ENCODE results near the gene DBF4B. TPM values are rescaled to one million over a fixed set of nuclear protein-coding genes. Genes with fewer than 3 reads are reported as not detected.

DBF4B gene
- total RNA-seq, 2 experiments from 2014 or later: 29.0 to 31.0 TPM

DNA sequence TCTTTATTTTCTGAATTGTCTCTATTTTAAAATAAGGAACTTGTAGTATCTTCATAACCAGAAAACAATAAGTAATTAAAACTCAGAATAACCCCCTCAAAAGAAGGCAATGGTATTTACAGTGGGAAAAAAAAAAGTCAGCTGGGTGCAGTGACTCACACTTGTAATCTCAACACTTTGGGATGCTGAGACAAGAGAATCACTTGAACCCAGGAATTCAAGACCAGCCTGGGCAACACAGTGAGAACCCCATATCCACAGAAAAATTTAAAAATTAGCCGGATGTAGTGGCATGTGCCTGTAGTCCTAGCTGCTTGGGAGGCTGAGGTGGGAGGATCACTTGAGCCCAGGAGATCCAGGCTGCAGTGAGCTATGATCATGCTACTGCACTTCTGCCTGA is 83.8 kb downstream of the DBF4B start:
- H3K36me3 Mint-ChIP-seq (ENCODE audit: low read depth): no peaks in the 10 kb centered on the region
- no peaks in the 10 kb centered on the region for H3K9me3 Mint-ChIP-seq
- no peak overlapping the region for H3K4me3 Mint-ChIP-seq
- ChIA-PET POLR2A (no interaction called here), CTCF (no interaction called here)
- peaks cover 4% of the 10 kb centered on the region for H3K4me1 Mint-ChIP-seq
- H3K27ac Mint-ChIP-seq: no peak overlapping the region
- DNase-seq: no peak
- peaks cover 4% of the 10 kb centered on the region for H3K27me3 Mint-ChIP-seq

DNA sequence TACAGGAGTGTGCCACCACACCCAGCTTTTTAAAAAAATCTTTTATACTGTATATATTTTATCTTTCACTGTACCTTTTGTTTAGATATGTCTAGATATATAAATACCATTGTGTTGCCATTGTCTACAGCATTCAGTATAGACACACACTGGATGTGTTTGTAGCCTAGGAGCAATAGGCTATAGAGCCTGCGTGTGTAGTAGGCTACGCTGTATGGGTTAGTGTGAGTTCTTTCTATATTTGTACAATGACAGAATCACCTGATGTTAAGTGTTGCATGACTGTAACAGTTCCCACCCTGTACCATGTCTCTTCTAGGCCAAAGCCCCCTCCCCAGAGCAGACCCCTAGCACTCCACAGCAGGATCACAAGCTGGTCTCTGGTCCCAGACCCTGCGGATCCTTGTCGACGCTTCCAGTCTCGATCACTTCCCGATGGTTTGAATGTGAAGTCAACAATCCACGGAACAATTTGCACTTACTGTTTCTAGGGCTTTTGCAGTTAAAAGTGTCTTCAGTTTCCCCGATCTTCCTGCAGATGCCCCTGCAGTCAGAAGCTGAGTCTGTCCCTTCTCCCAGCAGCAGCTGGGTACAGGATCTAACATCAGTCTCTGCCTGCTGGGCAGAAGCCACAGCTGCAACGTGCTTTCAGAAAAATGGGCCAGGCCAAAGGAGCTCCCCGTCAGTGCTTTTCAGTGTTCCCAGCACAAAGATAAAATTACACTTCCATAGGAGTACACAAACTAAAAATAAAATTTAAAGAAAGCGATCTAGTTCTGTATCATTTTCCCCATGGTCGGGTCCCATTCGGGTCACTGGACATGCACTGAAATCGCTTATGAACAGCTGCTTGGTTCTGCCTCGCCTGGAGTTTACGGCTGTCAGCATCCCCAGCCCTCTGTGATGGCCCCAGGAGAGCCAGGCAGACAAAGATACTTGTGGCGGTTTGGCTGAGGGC is 85.7 kb downstream of the DBF4B start:
- POLR2A ChIA-PET: no interaction called here
- Mint-ChIP-seq H3K4me1 (peaks cover 11% of the 10 kb centered on the region), H3K27ac (no peak overlapping the region)

DNA sequence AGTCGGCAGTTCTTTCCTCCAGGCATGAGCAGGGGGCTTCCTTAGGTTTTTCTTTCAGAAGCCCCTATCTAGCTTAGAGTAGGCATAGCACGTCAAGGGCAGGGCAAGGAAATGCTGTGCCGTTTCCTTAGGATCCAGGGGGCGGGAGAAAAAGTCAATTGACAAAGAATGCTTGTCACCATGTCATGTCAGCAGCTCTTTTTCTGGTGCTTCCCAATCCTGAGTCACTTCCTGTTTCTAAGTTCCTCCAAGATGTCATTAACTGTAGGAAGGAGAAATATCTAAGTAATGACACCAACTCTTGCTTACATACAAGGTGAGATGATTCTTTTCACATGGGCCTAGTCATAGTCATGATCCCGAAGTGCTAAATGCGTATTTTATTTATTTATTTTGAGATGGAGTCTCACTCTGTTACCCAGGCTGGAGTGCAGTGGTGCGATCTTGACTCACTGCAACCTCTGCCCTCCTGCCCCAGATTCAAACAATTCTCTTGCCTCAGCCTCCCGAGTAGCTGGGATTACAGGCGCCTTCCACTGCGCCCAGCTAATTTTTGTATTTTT is 86.5 kb downstream of the DBF4B start:
- Mint-ChIP-seq H3K27me3 (peaks cover 11% of the 10 kb centered on the region), H3K27ac (no peak overlapping the region), H3K4me3 (no peak overlapping the region), H3K9me3 (no peaks in the 10 kb centered on the region), H3K4me1 (peaks cover 11% of the 10 kb centered on the region), H3K36me3 (ENCODE audit: low read depth) (no peaks in the 10 kb centered on the region)
- CTCF ChIA-PET: no interaction called here
- POLR2A ChIA-PET: no interaction called here
- no peak for DNase-seq

More for the DNA sequence above, 85.7 kb downstream of the DBF4B start:
- Mint-ChIP-seq H3K4me3 (no peak overlapping the region), H3K36me3 (ENCODE audit: low read depth) (no peaks in the 10 kb centered on the region), H3K9me3 (no peaks in the 10 kb centered on the region), H3K27me3 (peaks cover 11% of the 10 kb centered on the region)
- CTCF ChIA-PET: no interaction called here
- no peak for DNase-seq

DNA sequence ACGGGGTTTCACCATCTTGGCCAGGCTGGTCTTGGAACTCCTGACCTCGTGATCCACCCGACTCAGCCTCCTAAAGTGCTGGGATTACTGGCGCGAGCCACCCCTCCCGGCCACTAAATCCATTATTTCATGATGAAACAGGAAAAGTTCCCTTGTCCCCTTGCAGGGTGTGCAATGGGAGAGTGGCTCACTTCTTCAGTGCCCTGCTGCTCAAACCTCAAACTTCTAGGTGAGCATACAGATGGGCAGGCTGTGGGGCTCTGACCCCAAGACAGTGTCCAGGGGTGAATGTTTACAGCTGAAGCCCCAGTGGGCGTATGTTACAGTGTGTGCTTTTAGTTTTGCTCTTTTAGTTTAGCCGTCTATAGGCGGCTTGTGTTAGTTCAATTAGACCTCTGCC is 87.0 kb downstream of the DBF4B start:
- CTCF ChIA-PET: no interaction called here
- Mint-ChIP-seq H3K4me3 (no peak overlapping the region), H3K27me3 (peaks cover 11% of the 10 kb centered on the region), H3K4me1 (peaks cover 11% of the 10 kb centered on the region), H3K9me3 (no peaks in the 10 kb centered on the region), H3K27ac (no peak overlapping the region), H3K36me3 (ENCODE audit: low read depth) (no peaks in the 10 kb centered on the region)
- DNase-seq: no peak
- POLR2A ChIA-PET: no interaction called here

DNA sequence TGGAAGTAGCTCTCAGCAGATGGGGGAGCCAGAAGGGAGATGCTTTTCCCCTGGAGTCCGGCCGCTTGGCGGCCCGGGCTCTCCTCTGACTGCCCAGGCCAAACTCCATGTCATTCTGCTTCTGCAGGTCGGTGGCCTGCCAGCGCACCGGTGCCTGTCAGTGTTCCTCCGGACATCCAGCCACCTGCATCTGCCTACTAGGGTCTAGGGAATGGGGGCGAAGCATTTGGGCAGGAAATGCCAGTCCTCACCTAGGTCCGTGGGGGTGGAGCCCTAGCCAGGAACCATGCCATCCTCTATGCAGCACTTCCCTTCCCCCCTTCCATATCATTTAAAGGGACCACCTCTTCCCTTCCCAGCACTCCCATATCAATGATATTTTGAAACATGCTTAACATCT is 87.5 kb downstream of the DBF4B start:
- CTCF ChIA-PET: no interaction called here
- no peak for DNase-seq
- Mint-ChIP-seq H3K27ac (no peak overlapping the region), H3K9me3 (no peaks in the 10 kb centered on the region), H3K27me3 (peaks cover 11% of the 10 kb centered on the region), H3K4me3 (no peak overlapping the region), H3K36me3 (ENCODE audit: low read depth) (no peaks in the 10 kb centered on the region), H3K4me1 (peaks cover 11% of the 10 kb centered on the region)
- POLR2A ChIA-PET: no interaction called here

DNA sequence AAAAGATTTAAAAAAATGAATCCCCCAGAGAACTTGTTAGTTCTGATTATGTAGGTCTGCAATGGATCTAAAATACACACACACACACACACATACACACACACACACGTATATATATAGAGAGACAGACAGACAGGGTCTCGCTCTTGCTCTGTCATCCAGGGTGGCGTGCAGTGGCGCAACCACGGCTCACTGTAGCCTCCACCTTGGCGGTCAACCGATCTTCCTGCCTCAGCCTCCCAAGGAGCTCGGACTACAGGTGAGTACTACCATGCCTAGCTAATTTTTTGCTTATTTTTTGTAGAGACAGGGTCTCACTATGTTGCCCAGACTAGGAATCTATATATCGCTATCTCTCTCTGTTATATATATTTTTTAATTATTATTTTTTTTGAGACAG is 88.3 kb downstream of the DBF4B start:
- Mint-ChIP-seq H3K4me3 (no peak overlapping the region), H3K4me1 (peaks cover 11% of the 10 kb centered on the region), H3K9me3 (no peaks in the 10 kb centered on the region), H3K27me3 (peaks cover 16% of the 10 kb centered on the region), H3K27ac (no peak overlapping the region), H3K36me3 (ENCODE audit: low read depth) (no peaks in the 10 kb centered on the region)
- CTCF ChIA-PET: interaction anchor here (1.8 kb wide), 1 partner anchor 17 kb away, joined by 7 read pairs; no protein-coding TSS in a partner anchor
- DNase-seq: no peak
- POLR2A ChIA-PET: interaction anchor here (0.8 kb wide), 1 partner anchor 16 kb away, joined by 3 read pairs; no protein-coding TSS in a partner anchor

DNA sequence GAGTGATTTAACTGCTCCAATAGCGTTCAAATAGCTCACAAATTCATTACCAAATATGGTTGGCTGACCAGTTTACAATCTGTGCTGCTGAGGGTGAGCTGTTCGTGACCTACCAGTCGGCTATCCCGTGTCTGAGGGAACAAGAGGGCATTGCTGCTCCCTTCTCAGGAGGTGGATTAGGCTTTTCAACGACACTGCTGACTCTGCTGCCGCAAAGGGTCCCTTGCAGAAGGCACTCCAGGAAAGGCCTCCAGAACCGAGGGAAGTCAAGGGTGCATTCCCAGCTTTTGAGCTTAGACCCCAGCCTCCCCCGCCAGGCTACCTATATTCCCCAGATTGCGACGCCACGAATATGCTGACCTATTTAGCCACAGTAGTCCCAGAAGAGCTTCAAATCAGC is 89.3 kb downstream of the DBF4B start:
- peaks cover 11% of the 10 kb centered on the region for H3K4me1 Mint-ChIP-seq
- no peak for DNase-seq
- ChIA-PET POLR2A (no interaction called here), CTCF (interaction anchor here (1.2 to 1.8 kb wide), 4 partner anchors 18 to 108 kb away, joined by 3 to 7 read pairs (median 4); partner anchors contain the start of gene CCDC43)
- H3K9me3 Mint-ChIP-seq: no peaks in the 10 kb centered on the region
- H3K36me3 Mint-ChIP-seq (ENCODE audit: low read depth): no peaks in the 10 kb centered on the region
- no peak overlapping the region for H3K4me3 Mint-ChIP-seq
- H3K27ac Mint-ChIP-seq: no peak overlapping the region
- H3K27me3 Mint-ChIP-seq: peaks cover 18% of the 10 kb centered on the region

DNA sequence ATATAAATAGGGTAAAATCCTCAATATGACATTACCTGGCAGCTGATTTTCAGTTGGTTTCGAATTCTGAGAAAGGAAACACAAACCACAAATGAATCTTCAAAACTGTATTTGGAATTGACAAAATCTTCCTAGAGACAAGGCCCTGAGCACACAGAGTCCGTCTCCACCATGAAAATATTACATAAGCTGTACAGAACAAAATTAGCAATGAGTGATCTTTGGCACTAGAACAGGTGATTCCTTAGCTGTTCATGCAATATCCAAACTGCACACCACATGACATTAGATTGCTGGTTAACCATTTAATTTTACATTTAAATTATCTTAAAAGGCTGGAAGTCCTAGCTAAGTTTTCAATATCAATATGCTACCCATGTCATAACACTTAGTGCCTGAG is 89.9 kb downstream of the DBF4B start:
- Mint-ChIP-seq H3K27me3 (peaks cover 19% of the 10 kb centered on the region), H3K9me3 (no peaks in the 10 kb centered on the region), H3K4me1 (peaks cover 11% of the 10 kb centered on the region), H3K4me3 (no peak overlapping the region), H3K36me3 (ENCODE audit: low read depth) (no peaks in the 10 kb centered on the region), H3K27ac (no peak overlapping the region)
- CTCF ChIA-PET: interaction anchor here (1.2 to 1.8 kb wide), 4 partner anchors 19 to 109 kb away, joined by 3 to 7 read pairs (median 4); partner anchors contain the start of gene CCDC43
- no peak for DNase-seq
- POLR2A ChIA-PET: no interaction called here

Other genes with a start within 250 kb of the DBF4B start
- 10 to 100 TPM; 38.7 to 43.0 TPM for gene GPATCH8, start 205.3 kb upstream of the DBF4B start, total RNA-seq
- under 1 TPM; 0.10 to 0.25 TPM for gene FZD2, start 151.2 kb upstream of the DBF4B start, total RNA-seq
- gene MEIOC, start 52.2 kb upstream of the DBF4B start, total RNA-seq: under 1 TPM in 1 of 2 experiments, not detected in 1; 0.15 TPM
- 10 to 100 TPM; 22.0 to 22.8 TPM for gene CCDC43, start 18.9 kb upstream of the DBF4B start, total RNA-seq
- under 1 TPM; 0.28 to 0.43 TPM for gene ADAM11, start 50.3 kb downstream of the DBF4B start, total RNA-seq
- under 1 TPM; 0.78 to 0.88 TPM for gene GJC1, start 121.6 kb downstream of the DBF4B start, total RNA-seq
- not detected for gene HIGD1B, start 139.2 kb downstream of the DBF4B start, total RNA-seq
- 100 to 1,000 TPM; 102 to 114 TPM for gene EFTUD2, start 190.8 kb downstream of the DBF4B start, total RNA-seq
- not detected for gene GFAP, start 206.8 kb downstream of the DBF4B start, total RNA-seq
- 10 to 100 TPM; 66.9 to 67.9 TPM for gene KIF18B, start 239.1 kb downstream of the DBF4B start, total RNA-seq